HL-60 (cell line): ENCODE measurements around the gene ALG6.

Source experiments
- CTCF ChIP-seq: IDR thresholded peaks from one replicate; pipeline ENCODE4 v1.5.1; 2011; ENCODE audit warnings: low read length, control low read depth, inconsistent platforms; ENCODE audit not compliant: insufficient read depth
- GABPA ChIP-seq: IDR thresholded peaks from 2 replicates; pipeline ENCODE4 v1.6.1; 2012; ENCODE audit warnings: low read depth
- POLR2AphosphoS5 ChIP-seq: IDR thresholded peaks from 2 replicates; pipeline ENCODE4 v1.6.1; 2012; ENCODE audit warnings: low read depth
- REST ChIP-seq: IDR thresholded peaks from 2 replicates; pipeline ENCODE4 v1.6.1; 2012; ENCODE audit warnings: low read depth; ENCODE audit not compliant: insufficient replicate concordance
- SPI1 ChIP-seq: IDR thresholded peaks from 2 replicates; pipeline ENCODE4 v1.6.1; 2012; ENCODE audit warnings: low read depth, mild to moderate bottlenecking, borderline replicate concordance

GRCh38 chr1:63454269-63454668 lies 86.8 kb downstream of the ALG6 start:
- TF ChIP-seq CTCF, result no peak
- no peak for TF ChIP-seq REST
- TF ChIP-seq POLR2AphosphoS5, result no peak
- TF ChIP-seq SPI1, result no peak
- TF ChIP-seq GABPA, result no peak
